Activated naive CD8-positive, alpha-beta T cell treated with anti-CD3 and anti-CD28 coated beads, Interleukin-2, amount 50 U/mL, for 24 hours (primary cell): Measurements from ENCODE around the gene TLE3.
A peak's percentile ranks its signal among the peaks of the same experiment; 100 is the strongest.

Experiments used
- ATAC-seq: fragments of 150-1000 bp; cut with Tn5 transposase; one replicate; pipeline ENCODE4 v1.10.0; 2021
- DNase-seq: peaks from one replicate; pipeline ENCODE4 v3.0.0; 2021
- H3K27ac Mint-ChIP-seq: one replicate; pipeline ENCODE4 v1.8.0; 2021; ENCODE audit warnings: mild to moderate bottlenecking, mixed read lengths
- H3K27me3 Mint-ChIP-seq: one replicate; pipeline ENCODE4 v1.8.0; 2021; ENCODE audit warnings: mixed read lengths
- H3K36me3 Mint-ChIP-seq: one replicate; pipeline ENCODE4 v1.8.0; 2021; ENCODE audit warnings: low read depth, mixed read lengths
- H3K4me1 Mint-ChIP-seq: one replicate; pipeline ENCODE4 v1.8.0; 2021; ENCODE audit warnings: mixed read lengths
- H3K4me3 Mint-ChIP-seq: one replicate; pipeline ENCODE4 v1.8.0; 2021; ENCODE audit warnings: mild to moderate bottlenecking, moderate library complexity, mixed read lengths
- H3K9me3 Mint-ChIP-seq: one replicate; pipeline ENCODE4 v1.8.0; 2021; ENCODE audit warnings: mixed read lengths

The TLE3 gene

GRCh38 chr15:70025413-70026296 is 72.1 kb downstream of the TLE3 start:
- no peak overlapping the region for H3K27ac Mint-ChIP-seq
- no peaks in the 10 kb centered on the region for H3K36me3 Mint-ChIP-seq
- peaks cover 18% of the 10 kb centered on the region for H3K4me1 Mint-ChIP-seq
- no peak overlapping the region for H3K4me3 Mint-ChIP-seq
- peaks cover 6% of the 10 kb centered on the region for H3K27me3 Mint-ChIP-seq
- no peaks in the 10 kb centered on the region for H3K9me3 Mint-ChIP-seq
- no peak for DNase-seq
- ATAC-seq: no peak

GRCh38 chr15:70024521-70024920 is 73.2 kb downstream of the TLE3 start:
- peaks cover 6% of the 10 kb centered on the region for H3K27me3 Mint-ChIP-seq
- H3K9me3 Mint-ChIP-seq: no peaks in the 10 kb centered on the region
- H3K4me1 Mint-ChIP-seq: peaks cover 18% of the 10 kb centered on the region
- no peak for ATAC-seq
- H3K4me3 Mint-ChIP-seq: no peak overlapping the region
- H3K27ac Mint-ChIP-seq: no peak overlapping the region
- H3K36me3 Mint-ChIP-seq: no peaks in the 10 kb centered on the region
- DNase-seq: no peak

GRCh38 chr15:70023769-70024491 is 73.8 kb downstream of the TLE3 start:
- Mint-ChIP-seq H3K4me3 (no peak overlapping the region), H3K9me3 (no peaks in the 10 kb centered on the region), H3K27ac (peak overlapping the region; percentile 44), H3K4me1 (peaks cover 18% of the 10 kb centered on the region), H3K36me3 (no peaks in the 10 kb centered on the region), H3K27me3 (peaks cover 6% of the 10 kb centered on the region)
- ATAC-seq: no peak
- no peak for DNase-seq

DNA sequence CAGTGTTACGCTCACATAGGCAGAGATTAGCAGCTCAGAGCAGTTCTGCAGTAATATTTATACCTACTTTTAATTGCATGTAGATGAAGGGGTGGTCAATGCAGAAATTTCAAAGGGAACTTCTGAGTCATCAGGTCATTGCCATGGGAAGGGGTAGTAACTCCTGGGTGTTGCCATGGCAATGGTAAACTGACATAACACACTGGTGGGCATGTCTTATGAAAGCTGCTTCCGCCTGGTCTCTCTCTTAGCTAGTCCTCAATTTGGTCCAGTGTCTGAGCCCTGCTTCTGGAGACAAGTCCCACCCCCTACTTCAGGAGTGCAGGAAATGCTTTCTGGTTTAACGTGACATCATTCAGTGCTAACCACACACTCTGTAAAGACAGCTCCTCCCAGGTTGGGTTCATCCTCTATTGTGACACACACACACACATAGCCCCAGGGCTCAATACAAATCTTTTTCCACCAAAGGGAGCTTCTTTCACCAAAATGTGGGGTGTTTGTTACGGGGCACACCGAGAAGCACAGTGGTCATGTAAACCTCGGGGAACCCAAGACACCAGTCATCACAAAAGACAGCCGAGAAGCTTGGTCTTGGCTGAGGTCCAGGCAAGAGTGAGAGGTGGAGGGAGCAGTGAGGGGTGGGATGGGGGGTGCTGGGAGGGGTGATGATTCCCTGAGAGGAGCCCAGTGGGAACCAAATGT is 74.5 kb downstream of the TLE3 start:
- DNase-seq (peak; percentile 36), ATAC-seq (peak; percentile 95)
- H3K9me3 Mint-ChIP-seq: no peaks in the 10 kb centered on the region
- peak overlapping the region; percentile 44 for H3K27ac Mint-ChIP-seq
- H3K4me3 Mint-ChIP-seq: peak overlapping the region; percentile 23
- peaks cover 6% of the 10 kb centered on the region for H3K27me3 Mint-ChIP-seq
- peaks cover 18% of the 10 kb centered on the region for H3K4me1 Mint-ChIP-seq
- no peaks in the 10 kb centered on the region for H3K36me3 Mint-ChIP-seq

DNA sequence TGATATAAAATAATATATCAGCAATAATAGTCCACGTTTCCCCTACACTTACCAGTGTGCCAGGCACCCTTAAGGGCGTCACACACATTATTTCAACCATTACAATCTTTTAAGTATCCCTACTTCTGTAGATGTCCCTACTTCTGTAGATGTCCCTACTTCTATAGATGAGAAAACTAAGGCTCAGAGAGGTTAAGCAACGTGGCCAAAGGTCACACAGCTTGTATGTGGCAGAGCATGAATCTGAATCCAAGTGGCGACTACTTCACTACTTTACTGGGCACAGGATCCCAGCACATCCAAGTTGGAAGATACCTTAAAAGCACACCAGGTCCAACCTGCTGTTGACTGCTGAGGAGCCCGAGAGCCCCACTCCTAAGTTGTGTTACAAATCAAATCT is 77.5 kb downstream of the TLE3 start:
- peaks cover 16% of the 10 kb centered on the region for H3K27me3 Mint-ChIP-seq

DNA sequence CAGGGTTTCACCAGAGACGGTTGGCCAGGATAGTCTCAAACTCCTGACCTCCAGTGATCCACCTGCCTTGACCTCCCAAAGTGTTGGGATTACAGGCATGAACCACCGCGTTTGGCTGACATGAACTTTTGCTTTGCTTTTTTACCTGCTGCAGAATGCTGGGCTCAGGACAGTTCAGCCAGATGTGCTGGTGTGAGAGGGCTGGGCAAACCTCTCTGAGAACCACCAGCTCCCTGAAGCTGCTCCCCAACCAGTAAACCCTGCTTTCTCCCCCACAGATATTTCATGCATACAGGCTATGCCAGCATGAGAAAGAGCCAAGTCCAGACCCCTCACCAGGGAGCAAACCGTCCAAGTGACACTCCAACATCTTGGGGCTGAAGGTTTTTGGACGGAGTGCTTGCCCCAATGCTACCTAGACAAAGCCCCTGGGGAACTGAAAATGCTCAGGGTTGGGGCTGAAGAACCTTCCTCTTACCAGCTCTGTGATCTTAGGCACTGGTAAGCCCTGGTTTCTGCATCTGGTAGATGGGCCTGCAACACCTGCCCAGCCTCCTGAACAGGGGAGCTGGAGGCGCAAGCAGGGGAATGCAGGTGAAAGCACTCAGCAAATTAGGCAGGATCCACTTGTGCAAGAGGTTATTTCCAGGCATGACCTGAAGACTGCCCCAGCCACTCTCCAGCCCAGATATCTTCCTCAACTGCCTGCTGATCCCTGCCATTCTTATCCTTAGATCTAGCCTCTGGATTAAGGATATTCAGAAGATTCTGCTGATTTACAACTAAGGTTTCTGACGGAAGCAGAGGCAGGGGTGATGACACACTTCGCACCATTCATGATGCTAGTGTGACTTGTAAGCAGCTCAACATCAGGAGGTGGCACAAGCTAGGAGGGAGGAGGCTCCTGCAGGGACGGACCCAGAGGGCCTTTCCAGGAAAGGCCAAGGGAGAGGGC is 78.8 kb downstream of the TLE3 start:
- Mint-ChIP-seq H3K9me3 (no peaks in the 10 kb centered on the region), H3K27ac (no peak overlapping the region), H3K27me3 (peaks cover 13% of the 10 kb centered on the region), H3K4me1 (peaks cover 31% of the 10 kb centered on the region), H3K36me3 (no peaks in the 10 kb centered on the region), H3K4me3 (no peak overlapping the region)
- no peak for DNase-seq
- ATAC-seq: no peak

More for the DNA sequence above, 77.5 kb downstream of the TLE3 start:
- no peaks in the 10 kb centered on the region for H3K36me3 Mint-ChIP-seq
- no peaks in the 10 kb centered on the region for H3K9me3 Mint-ChIP-seq
- no peak overlapping the region for H3K4me3 Mint-ChIP-seq
- H3K4me1 Mint-ChIP-seq: peaks cover 30% of the 10 kb centered on the region
- H3K27ac Mint-ChIP-seq: no peak overlapping the region
- ATAC-seq (no peak), DNase-seq (no peak)

- DNase-seq: no peak
- Mint-ChIP-seq H3K36me3 (no peaks in the 10 kb centered on the region), H3K4me3 (no peak overlapping the region), H3K27ac (no peak overlapping the region), H3K9me3 (no peaks in the 10 kb centered on the region), H3K4me1 (peaks cover 20% of the 10 kb centered on the region), H3K27me3 (peaks cover 13% of the 10 kb centered on the region)
- no peak for ATAC-seq
Observed at GRCh38 chr15:70017801-70018200, 79.9 kb downstream of the TLE3 start.

GRCh38 chr15:70017025-70017424 is 80.7 kb downstream of the TLE3 start:
- no peak overlapping the region for H3K27ac Mint-ChIP-seq
- no peak for ATAC-seq
- H3K27me3 Mint-ChIP-seq: peaks cover 13% of the 10 kb centered on the region
- peaks cover 17% of the 10 kb centered on the region for H3K4me1 Mint-ChIP-seq
- no peak for DNase-seq
- no peaks in the 10 kb centered on the region for H3K36me3 Mint-ChIP-seq
- no peak overlapping the region for H3K4me3 Mint-ChIP-seq
- no peaks in the 10 kb centered on the region for H3K9me3 Mint-ChIP-seq

GRCh38 chr15:70016511-70016994 is 81.2 kb downstream of the TLE3 start:
- ATAC-seq: no peak
- H3K4me3 Mint-ChIP-seq: no peak overlapping the region

DNA sequence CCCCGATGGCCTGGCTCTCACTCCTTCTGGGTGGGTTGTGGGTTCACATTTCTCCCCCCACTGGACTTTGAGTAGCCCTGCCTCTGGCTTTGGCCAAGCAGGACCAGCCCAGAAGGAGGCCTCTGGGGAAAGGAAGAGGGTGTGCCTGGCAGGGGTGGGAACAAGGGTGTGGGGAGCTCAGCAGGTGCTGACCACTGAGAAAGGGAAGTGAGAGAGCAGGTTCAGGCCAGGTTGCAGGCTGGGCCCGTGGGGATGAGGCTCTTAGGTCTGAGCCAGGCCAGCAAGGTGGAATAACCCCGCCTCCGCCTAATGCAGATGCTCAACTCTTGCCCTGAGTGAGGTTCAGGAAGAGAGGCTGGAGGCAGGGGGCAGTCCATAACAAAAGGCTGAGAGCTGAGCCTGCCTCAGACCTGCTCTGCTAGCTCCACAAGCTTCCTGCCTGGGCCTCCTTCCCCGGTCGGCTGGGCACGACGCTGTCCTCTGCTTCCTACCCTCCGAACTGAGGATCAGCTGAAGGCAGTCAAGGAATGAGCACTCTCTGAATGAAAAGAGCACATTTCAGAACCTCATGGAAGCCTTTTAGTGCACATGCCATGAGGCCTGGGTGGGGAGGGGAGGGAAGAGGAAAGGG is 82.7 kb downstream of the TLE3 start:
- peak; percentile 10 for ATAC-seq
- H3K4me3 Mint-ChIP-seq: no peak overlapping the region
- no peak overlapping the region for H3K27ac Mint-ChIP-seq

More at GRCh38 chr15:70016511-70016994, 81.2 kb downstream of the TLE3 start:
- peaks cover 13% of the 10 kb centered on the region for H3K27me3 Mint-ChIP-seq
- H3K9me3 Mint-ChIP-seq: no peaks in the 10 kb centered on the region
- no peak overlapping the region for H3K27ac Mint-ChIP-seq
- H3K4me1 Mint-ChIP-seq: peaks cover 17% of the 10 kb centered on the region
- H3K36me3 Mint-ChIP-seq: no peaks in the 10 kb centered on the region
- DNase-seq: no peak

GRCh38 chr15:70014331-70014730 is 83.4 kb downstream of the TLE3 start:
- DNase-seq (no peak), ATAC-seq (no peak)
- Mint-ChIP-seq H3K4me1 (peaks cover 17% of the 10 kb centered on the region), H3K27me3 (peaks cover 13% of the 10 kb centered on the region), H3K36me3 (no peaks in the 10 kb centered on the region), H3K4me3 (no peak overlapping the region), H3K9me3 (no peaks in the 10 kb centered on the region), H3K27ac (no peak overlapping the region)

More for the DNA sequence above, 82.7 kb downstream of the TLE3 start:
- no peak for DNase-seq
- peaks cover 17% of the 10 kb centered on the region for H3K4me1 Mint-ChIP-seq
- no peaks in the 10 kb centered on the region for H3K9me3 Mint-ChIP-seq
- H3K36me3 Mint-ChIP-seq: no peaks in the 10 kb centered on the region
- peaks cover 13% of the 10 kb centered on the region for H3K27me3 Mint-ChIP-seq

DNA sequence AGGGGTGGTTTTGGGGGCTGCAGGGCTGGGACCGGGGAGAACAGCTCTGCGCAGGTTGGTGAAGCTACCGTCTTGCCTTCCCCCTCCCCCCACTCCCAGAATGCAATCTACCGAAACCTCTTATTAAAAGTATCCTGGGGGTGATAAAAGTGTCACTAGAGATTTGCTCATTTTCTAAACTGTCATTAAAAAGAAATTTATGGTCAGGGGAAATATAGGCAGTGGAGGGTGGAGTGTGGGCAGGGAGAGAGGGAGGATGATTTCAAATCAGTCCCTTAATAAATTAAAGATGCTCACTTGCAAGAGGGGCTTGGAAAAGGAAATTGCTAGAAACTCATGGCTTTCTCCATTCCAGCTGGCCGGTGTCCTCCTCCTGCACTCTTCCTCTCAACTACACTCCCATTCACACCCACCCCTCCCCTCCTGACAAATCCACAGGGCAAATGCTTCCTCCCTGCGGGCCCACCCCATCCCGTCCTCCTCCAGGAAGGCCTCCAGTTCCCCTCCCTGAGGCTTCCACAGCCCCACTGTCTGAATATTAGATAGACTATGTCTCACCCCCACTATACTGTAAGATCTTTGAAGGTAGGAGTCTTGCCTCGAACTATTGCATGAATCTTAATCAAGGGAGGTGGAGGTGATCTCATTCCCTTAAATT is 83.9 kb downstream of the TLE3 start:
- DNase-seq: no peak
- peaks cover 17% of the 10 kb centered on the region for H3K4me1 Mint-ChIP-seq
- ATAC-seq: no peak
- H3K27ac Mint-ChIP-seq: no peak overlapping the region
- H3K4me3 Mint-ChIP-seq: no peak overlapping the region
- no peaks in the 10 kb centered on the region for H3K36me3 Mint-ChIP-seq
- no peaks in the 10 kb centered on the region for H3K9me3 Mint-ChIP-seq
- H3K27me3 Mint-ChIP-seq: peaks cover 13% of the 10 kb centered on the region

DNA sequence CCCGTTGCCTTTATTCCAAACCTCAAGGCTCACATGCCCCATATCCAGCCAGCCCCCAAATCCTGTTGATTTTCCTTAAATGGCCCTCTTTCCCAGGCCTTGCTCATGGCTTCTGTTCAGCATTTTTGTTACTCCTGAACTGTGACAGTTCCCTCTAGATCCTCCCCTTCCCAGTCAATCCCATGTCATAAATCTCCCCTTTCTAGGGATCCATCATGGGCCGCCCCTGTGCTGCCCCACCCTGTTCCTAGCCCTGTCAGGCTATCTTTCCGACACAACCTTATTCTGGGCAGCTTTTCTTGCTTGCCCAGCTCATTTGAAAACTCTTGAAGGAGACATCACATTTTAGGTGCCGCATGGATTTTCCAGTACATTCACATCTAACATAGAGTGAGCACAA is 84.8 kb downstream of the TLE3 start:
- Mint-ChIP-seq H3K36me3 (no peaks in the 10 kb centered on the region), H3K4me1 (peaks cover 17% of the 10 kb centered on the region), H3K4me3 (no peak overlapping the region), H3K9me3 (no peaks in the 10 kb centered on the region), H3K27ac (no peak overlapping the region), H3K27me3 (peaks cover 11% of the 10 kb centered on the region)
- DNase-seq (no peak), ATAC-seq (no peak)
